Measurements from ENCODE around the gene FAM149A. TPM values are rescaled to one million over a fixed set of nuclear protein-coding genes. Genes with fewer than 3 reads are reported as not detected.

Gene FAM149A
- total RNA-seq, 1 experiment from 2014 or later, result 8.9 TPM

- Histone ChIP-seq H3K4me2 (ENCODE audit: low read length) (peak overlapping the region; percentile 56; the same call in 1 of the 2 replicates), H3K9me3 (ENCODE audit: control insufficient read depth in 1 of 2, insufficient read depth in 1 of 2, low read depth in 1 of 2, low read length in 2 of 2) (no peaks in the 10 kb centered on the region), H3K9ac (ENCODE audit: low read length) (no peak overlapping the region), H3K27ac (ENCODE audit: low read depth, low read length) (no peak overlapping the region), H3K27me3 (ENCODE audit: insufficient read depth, low read length) (no peaks in the 10 kb centered on the region), H3K9me2 (ENCODE audit: insufficient read depth) (no peaks in the 10 kb centered on the region), H3K36me3 (ENCODE audit: control insufficient read depth in 1 of 2, insufficient read depth in 2 of 2, low read length in 2 of 2) (no peaks in the 10 kb centered on the region), H3K4me1 (ENCODE audit: control insufficient read depth in 1 of 2, insufficient read depth in 2 of 2, low read length in 2 of 2) (peaks cover 10 to 13% of the 10 kb centered on the region in 2 experiments), H3K4me3 (replicated peaks in 1 of 2; ENCODE audit: low read depth in 1 of 2, low read length in 2 of 2) (no peak overlapping the region), H2AFZ (ENCODE audit: low read depth, low read length, poor library complexity, severe bottlenecking) (no peak overlapping the region), H4K20me1 (ENCODE audit: insufficient read depth) (no peaks in the 10 kb centered on the region), H3K79me2 (ENCODE audit: insufficient read depth, low read length) (no peaks in the 10 kb centered on the region)
- DNase-seq (ENCODE audit: low read depth, low spot score), result no peak
- no peak for ATAC-seq
- intact Hi-C loops (cut with micrococcal nuclease), result no loop called here
- BruUV-seq (replicated peaks), result no TSS peak
- TF ChIP-seq ATF3 (IDR thresholded peaks at IDR 0.05) (no peak), CBX3 (IDR thresholded peaks at IDR 0.05; ENCODE audit: low read depth) (no peak)
- ChIA-PET POLR2A (no interaction called here), RAD21 (ENCODE audit: low non-redundant PET in 1 of 2, low total read pairs in 2 of 2, uncharacterized antibody in 2 of 2, unreplicated experiment in 2 of 2) (interaction anchor here in 1 of 2 experiments (1.4 kb wide), 1 partner anchor 64 kb away, joined by 3 read pairs; no protein-coding TSS in a partner anchor), CTCF (interaction anchor here (1.3 kb wide), 1 partner anchor 94 kb away, joined by 4 read pairs; no protein-coding TSS in a partner anchor)
Measured at GRCh38 chr4:186131935-186132334, 27.4 kb downstream of the FAM149A start.

- Histone ChIP-seq H3K4me1 (ENCODE audit: control insufficient read depth in 1 of 2, insufficient read depth in 2 of 2, low read length in 2 of 2) (peaks cover 10 to 13% of the 10 kb centered on the region in 2 experiments), H3K36me3 (ENCODE audit: control insufficient read depth in 1 of 2, insufficient read depth in 2 of 2, low read length in 2 of 2) (no peaks in the 10 kb centered on the region), H3K4me2 (ENCODE audit: low read length) (peak overlapping the region; percentile 56), H3K79me2 (ENCODE audit: insufficient read depth, low read length) (no peaks in the 10 kb centered on the region), H4K20me1 (ENCODE audit: insufficient read depth) (no peaks in the 10 kb centered on the region), H3K4me3 (replicated peaks in 1 of 2; ENCODE audit: low read depth in 1 of 2, low read length in 2 of 2) (no peak overlapping the region), H3K9me2 (ENCODE audit: insufficient read depth) (no peaks in the 10 kb centered on the region), H3K27me3 (ENCODE audit: insufficient read depth, low read length) (no peaks in the 10 kb centered on the region), H3K9ac (ENCODE audit: low read length) (peak overlapping the region; percentile 5; the same call in 1 of the 2 replicates), H2AFZ (ENCODE audit: low read depth, low read length, poor library complexity, severe bottlenecking) (no peak overlapping the region), H3K27ac (ENCODE audit: low read depth, low read length) (no peak overlapping the region), H3K9me3 (ENCODE audit: control insufficient read depth in 1 of 2, insufficient read depth in 1 of 2, low read depth in 1 of 2, low read length in 2 of 2) (no peaks in the 10 kb centered on the region)
- CTCF ChIA-PET, result interaction anchor here (1.2 to 1.3 kb wide), 2 partner anchors 64 to 95 kb away, joined by 4 to 11 read pairs; partner anchors contain the start of gene TLR3
- POLR2A ChIA-PET, result interaction anchor here (0.8 kb wide), 1 partner anchor 65 kb away, joined by 3 read pairs; no protein-coding TSS in a partner anchor
- intact Hi-C loops (cut with micrococcal nuclease), result no loop called here
- peak; percentile 96 for ATAC-seq
- TF ChIP-seq, protein P1, sequence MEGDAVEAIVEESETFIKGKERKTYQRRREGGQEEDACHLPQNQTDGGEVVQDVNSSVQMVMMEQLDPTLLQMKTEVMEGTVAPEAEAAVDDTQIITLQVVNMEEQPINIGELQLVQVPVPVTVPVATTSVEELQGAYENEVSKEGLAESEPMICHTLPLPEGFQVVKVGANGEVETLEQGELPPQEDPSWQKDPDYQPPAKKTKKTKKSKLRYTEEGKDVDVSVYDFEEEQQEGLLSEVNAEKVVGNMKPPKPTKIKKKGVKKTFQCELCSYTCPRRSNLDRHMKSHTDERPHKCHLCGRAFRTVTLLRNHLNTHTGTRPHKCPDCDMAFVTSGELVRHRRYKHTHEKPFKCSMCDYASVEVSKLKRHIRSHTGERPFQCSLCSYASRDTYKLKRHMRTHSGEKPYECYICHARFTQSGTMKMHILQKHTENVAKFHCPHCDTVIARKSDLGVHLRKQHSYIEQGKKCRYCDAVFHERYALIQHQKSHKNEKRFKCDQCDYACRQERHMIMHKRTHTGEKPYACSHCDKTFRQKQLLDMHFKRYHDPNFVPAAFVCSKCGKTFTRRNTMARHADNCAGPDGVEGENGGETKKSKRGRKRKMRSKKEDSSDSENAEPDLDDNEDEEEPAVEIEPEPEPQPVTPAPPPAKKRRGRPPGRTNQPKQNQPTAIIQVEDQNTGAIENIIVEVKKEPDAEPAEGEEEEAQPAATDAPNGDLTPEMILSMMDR (IDR thresholded peaks at IDR 0.05 in 2 of 3, conservative IDR thresholded peaks at IDR 0.05 in 1 of 3; ENCODE audit: borderline replicate concordance in 1 of 3, insufficient read depth in 1 of 3, low read depth in 2 of 3, low read length in 2 of 3), result peak in 2 of 3 experiments; percentile 14 to 17; a peak in 1 of 6 replicates
- no peak for TF ChIP-seq CEBPB (IDR thresholded peaks at IDR 0.05; ENCODE audit: low read depth)
- DNase-seq (ENCODE audit: low read depth, low spot score), result peak; percentile 24
- no TSS peak for BruUV-seq (replicated peaks)
- RAD21 ChIA-PET (ENCODE audit: low non-redundant PET in 1 of 2, low total read pairs in 2 of 2, uncharacterized antibody in 2 of 2, unreplicated experiment in 2 of 2), result interaction anchor here in 1 of 2 experiments (1.4 kb wide), 1 partner anchor 65 kb away, joined by 3 read pairs; no protein-coding TSS in a partner anchor
Measured at GRCh38 chr4:186132577-186133242, 28.2 kb downstream of the FAM149A start.

Data from HCT116 (cell line).